HepG2 (cell line): ENCODE results near the gene PTPN2. TPM values are rescaled to one million over a fixed set of nuclear protein-coding genes. Genes with fewer than 3 reads are reported as not detected.

Experiments used
- BCL6 ChIP-seq: IDR thresholded peaks from 2 replicates; pipeline ENCODE4 v1.6.1; 2016; ENCODE audit warnings: missing genetic modification reagents, missing compliant biosample characterization
- BRCA1 ChIP-seq: sonication (generic); formaldehyde crosslinking; IDR thresholded peaks from 2 replicates; pipeline ENCODE4 v1.4.0; 2020; ENCODE audit warnings: missing genetic modification reagents
- CCDC6 ChIP-seq: sonication (generic); formaldehyde crosslinking; IDR thresholded peaks from 2 replicates; pipeline ENCODE4 v1.8.1; 2022; ENCODE audit warnings: mild to moderate bottlenecking, missing genetic modification reagents, moderate library complexity
- CEBPG ChIP-seq: IDR thresholded peaks from 2 replicates; pipeline ENCODE4 v1.6.1; 2016
- CREB3 ChIP-seq: sonication (generic); formaldehyde crosslinking; IDR thresholded peaks from 2 replicates; pipeline ENCODE4 v1.5.0; 2020; ENCODE audit warnings: missing genetic modification reagents
- EED ChIP-seq: sonication (generic); formaldehyde crosslinking; IDR thresholded peaks from 2 replicates; pipeline ENCODE4 v1.5.0; 2020; ENCODE audit warnings: mild to moderate bottlenecking, missing genetic modification reagents
- ELF1 ChIP-seq: sonication (generic); formaldehyde crosslinking; IDR thresholded peaks from 2 replicates; pipeline ENCODE4 v1.4.0; 2020; ENCODE audit warnings: missing genetic modification reagents
- EP300 ChIP-seq, 3 experiments: sonication (generic) in 1 of 3; formaldehyde crosslinking in 1 of 3; IDR thresholded peaks; 2 replicates each; pipeline versions ENCODE4 v1.5.1 to v1.6.1; 2011 to 2020; ENCODE audit warnings: low read depth in 2 of 3, low read length in 2 of 3, borderline replicate concordance in 1 of 3, improper control_type of control experiment in 1 of 3, mild to moderate bottlenecking in 1 of 3, missing genetic modification reagents in 1 of 3, moderate library complexity in 1 of 3
- FOXP1 ChIP-seq, 2 experiments: fragments of 450-650 bp in 1 of 2; IDR thresholded peaks; 2 replicates each; pipeline ENCODE4 v1.6.1; 2017 to 2018; ENCODE audit warnings: antibody characterized with exemption in 1 of 2
- GTF3A ChIP-seq: sonication (generic); formaldehyde crosslinking; conservative IDR thresholded peaks from 2 replicates; pipeline ENCODE4 v1.4.0; 2020; ENCODE audit warnings: mild to moderate bottlenecking, missing genetic modification reagents
- HDAC2 ChIP-seq: sonication (generic); formaldehyde crosslinking; IDR thresholded peaks from 2 replicates; pipeline ENCODE4 v1.4.0; 2020; ENCODE audit warnings: missing genetic modification reagents
- HNF4G ChIP-seq, 2 experiments: sonication (generic) in 1 of 2; formaldehyde crosslinking in 1 of 2; IDR thresholded peaks; 2 replicates each; pipeline versions ENCODE4 v1.4.0 to v1.6.1; 2011 to 2020; ENCODE audit warnings: borderline replicate concordance in 2 of 2, low read depth in 2 of 2, mild to moderate bottlenecking in 2 of 2, low read length in 1 of 2, missing genetic modification reagents in 1 of 2, moderate library complexity in 1 of 2
- KDM6A ChIP-seq: IDR thresholded peaks from 2 replicates; pipeline ENCODE4 v1.6.1; 2016; ENCODE audit warnings: low read depth
- MXI1 ChIP-seq: IDR thresholded peaks from 3 replicates; pipeline ENCODE4 v1.6.1; 2012; ENCODE audit warnings: low read depth, low read length, inconsistent platforms, borderline replicate concordance
- NCOR1 ChIP-seq: fragments of 200-600 bp; sonication (generic); IDR thresholded peaks from 2 replicates; pipeline ENCODE4 v1.7.0; 2017; ENCODE audit warnings: antibody characterized with exemption, low read length, borderline replicate concordance
- SOX13 ChIP-seq, 3 experiments: fragments of 450-650 bp in 1 of 3; sonication (generic) in 1 of 3; formaldehyde crosslinking in 1 of 3; IDR thresholded peaks in 2 of 3; conservative IDR thresholded peaks in 1 of 3; 2 replicates each; pipeline versions ENCODE4 v1.5.0 to v1.6.1; 2016 to 2020; ENCODE audit warnings: antibody characterized with exemption in 1 of 3, mild to moderate bottlenecking in 1 of 3, missing compliant biosample characterization in 1 of 3, missing genetic modification reagents in 1 of 3, moderate library complexity in 1 of 3
- ZNF574 ChIP-seq: sonication (generic); formaldehyde crosslinking; IDR thresholded peaks from 2 replicates; pipeline ENCODE4 v1.4.0; 2020; ENCODE audit warnings: missing genetic modification reagents
- ZNF577 ChIP-seq: sonication (generic); formaldehyde crosslinking; IDR thresholded peaks from 2 replicates; pipeline ENCODE4 v1.4.0; 2020; ENCODE audit warnings: mild to moderate bottlenecking, low read depth, missing genetic modification reagents, borderline replicate concordance
- ZNF607 ChIP-seq: sonication (generic); formaldehyde crosslinking; IDR thresholded peaks from 2 replicates; pipeline ENCODE4 v1.5.1; 2020; ENCODE audit warnings: missing genetic modification reagents, mild to moderate bottlenecking, borderline replicate concordance
- polyA plus RNA-seq, 8 experiments: library from polyadenylated mRNA; depleted of rRNA in 3 of 8; stranded (reverse) in 7 of 8; unstranded in 1 of 8; fragments of >200 nt; fragmentation: Illumina TruSeq in 4 of 8; extraction: Trizol in 4 of 8; gene quantifications; 2 replicates each; pipeline versions ENCODE4 v1.2.1 to v1.2.3, GENCODE V29; 2011 to 2016; ENCODE audit warnings: low read depth in 4 of 8, missing spikeins in 1 of 8, mixed read lengths in 1 of 8; ENCODE audit not compliant: insufficient read depth in 1 of 8
- total RNA-seq, 5 experiments: library from RNA; depleted of rRNA; stranded (reverse); fragments of >200 nt; fragmentation: Illumina TruSeq; extraction: Trizol; gene quantifications; 2 replicates each; pipeline ENCODE4 v1.2.3, GENCODE V29; 2016; ENCODE audit warnings: low read depth in 1 of 5
- TF ChIP-seq, protein P1 (sequence below): sonication (generic); formaldehyde crosslinking; IDR thresholded peaks from 2 replicates; pipeline ENCODE4 v1.5.0; 2020; ENCODE audit warnings: mild to moderate bottlenecking, missing genetic modification reagents
- TF ChIP-seq, protein P2 (sequence below): sonication (generic); formaldehyde crosslinking; IDR thresholded peaks from 2 replicates; pipeline ENCODE4 v1.8.0; 2022; ENCODE audit warnings: mild to moderate bottlenecking, missing genetic modification reagents, moderate library complexity

Gene PTPN2
- total and polyA plus RNA-seq, 2 of the 13 experiments (the other 11 are each of a cell fraction or from before 2014, with no cell fraction given), result 24.9 to 41.5 TPM

GRCh38 chr18:12767580-12768155, 116.4 kb downstream of the PTPN2 start (continued):
- TF ChIP-seq, protein P1, sequence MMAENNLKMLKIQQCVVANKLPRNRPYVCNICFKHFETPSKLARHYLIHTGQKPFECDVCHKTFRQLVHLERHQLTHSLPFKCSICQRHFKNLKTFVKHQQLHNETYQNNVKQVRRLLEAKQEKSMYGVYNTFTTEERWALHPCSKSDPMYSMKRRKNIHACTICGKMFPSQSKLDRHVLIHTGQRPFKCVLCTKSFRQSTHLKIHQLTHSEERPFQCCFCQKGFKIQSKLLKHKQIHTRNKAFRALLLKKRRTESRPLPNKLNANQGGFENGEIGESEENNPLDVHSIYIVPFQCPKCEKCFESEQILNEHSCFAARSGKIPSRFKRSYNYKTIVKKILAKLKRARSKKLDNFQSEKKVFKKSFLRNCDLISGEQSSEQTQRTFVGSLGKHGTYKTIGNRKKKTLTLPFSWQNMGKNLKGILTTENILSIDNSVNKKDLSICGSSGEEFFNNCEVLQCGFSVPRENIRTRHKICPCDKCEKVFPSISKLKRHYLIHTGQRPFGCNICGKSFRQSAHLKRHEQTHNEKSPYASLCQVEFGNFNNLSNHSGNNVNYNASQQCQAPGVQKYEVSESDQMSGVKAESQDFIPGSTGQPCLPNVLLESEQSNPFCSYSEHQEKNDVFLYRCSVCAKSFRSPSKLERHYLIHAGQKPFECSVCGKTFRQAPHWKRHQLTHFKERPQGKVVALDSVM (CRISPR knock-in tag), result peak; percentile 97
- TF ChIP-seq FOXP1 (IDR thresholded peaks at IDR 0.05), result no peak
- peak; percentile 52 for TF ChIP-seq FOXP1 (CRISPR knock-in tag; IDR thresholded peaks at IDR 0.05)
- TF ChIP-seq GTF3A (CRISPR knock-in tag), result no peak
- no peak for TF ChIP-seq ZNF607 (CRISPR knock-in tag)
- 0 out of 2 replicates have a peak, but pooled peaks have one; percentile 11 for TF ChIP-seq NCOR1
- TF ChIP-seq CCDC6 (CRISPR knock-in tag), result no peak
- TF ChIP-seq CEBPG (CRISPR knock-in tag), result peak; percentile 60
- no peak for TF ChIP-seq ELF1 (CRISPR knock-in tag)
- TF ChIP-seq KDM6A (CRISPR knock-in tag), result 0 out of 2 replicates have a peak, but pooled peaks have one; percentile 26
- no peak for TF ChIP-seq ZNF577 (CRISPR knock-in tag)
- 0 out of 2 replicates have a peak, but pooled peaks have one; percentile 30 for TF ChIP-seq BCL6 (CRISPR knock-in tag)
- 0 out of 2 replicates have a peak, but pooled peaks have one; percentile 11 for TF ChIP-seq HDAC2 (CRISPR knock-in tag)
- TF ChIP-seq BRCA1 (CRISPR knock-in tag), result no peak
- TF ChIP-seq HNF4G (IDR thresholded peaks at IDR 0.05; ENCODE audit: borderline replicate concordance, low read depth, low read length), result peak; percentile 47; the same call in 1 of the 2 replicates
- no peak; the same call in 1 of the 2 replicates for TF ChIP-seq HNF4G (CRISPR knock-in tag; IDR thresholded peaks at IDR 0.05; ENCODE audit: borderline replicate concordance, low read depth)
- TF ChIP-seq SOX13 (IDR thresholded peaks at IDR 0.05), result no peak
- TF ChIP-seq SOX13 (CRISPR knock-in tag; conservative IDR thresholded peaks at IDR 0.05 in 1 of 2, IDR thresholded peaks at IDR 0.05 in 1 of 2), result peak in 1 of 2 experiments; percentile 56; a peak in 2 of 4 replicates
- 0 out of 4 replicates have a peak, but pooled peaks of 1 of the 2 experiments have one; percentile 23 for TF ChIP-seq EP300 (IDR thresholded peaks at IDR 0.05; ENCODE audit: low read depth in 2 of 2, low read length in 2 of 2)
- TF ChIP-seq EP300 (CRISPR knock-in tag; IDR thresholded peaks at IDR 0.05; ENCODE audit: borderline replicate concordance), result no peak
- TF ChIP-seq MXI1, result no peak
- TF ChIP-seq ZNF574, result peak; percentile 82
- TF ChIP-seq EED (CRISPR knock-in tag), result 0 out of 2 replicates have a peak, but pooled peaks have one; percentile 11
- TF ChIP-seq, protein P2, sequence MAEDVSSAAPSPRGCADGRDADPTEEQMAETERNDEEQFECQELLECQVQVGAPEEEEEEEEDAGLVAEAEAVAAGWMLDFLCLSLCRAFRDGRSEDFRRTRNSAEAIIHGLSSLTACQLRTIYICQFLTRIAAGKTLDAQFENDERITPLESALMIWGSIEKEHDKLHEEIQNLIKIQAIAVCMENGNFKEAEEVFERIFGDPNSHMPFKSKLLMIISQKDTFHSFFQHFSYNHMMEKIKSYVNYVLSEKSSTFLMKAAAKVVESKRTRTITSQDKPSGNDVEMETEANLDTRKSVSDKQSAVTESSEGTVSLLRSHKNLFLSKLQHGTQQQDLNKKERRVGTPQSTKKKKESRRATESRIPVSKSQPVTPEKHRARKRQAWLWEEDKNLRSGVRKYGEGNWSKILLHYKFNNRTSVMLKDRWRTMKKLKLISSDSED (CRISPR knock-in tag), result no peak
- no peak for TF ChIP-seq CREB3
